GM21619 (cell line): ENCODE data around the gene MBL2.

Experiments used
- ATAC-seq: cut with Tn5 transposase; IDR thresholded peaks from one replicate; pipeline ENCODE4 v1.9.1; 2021; ENCODE audit not compliant: unreplicated experiment

MBL2 gene

DNA sequence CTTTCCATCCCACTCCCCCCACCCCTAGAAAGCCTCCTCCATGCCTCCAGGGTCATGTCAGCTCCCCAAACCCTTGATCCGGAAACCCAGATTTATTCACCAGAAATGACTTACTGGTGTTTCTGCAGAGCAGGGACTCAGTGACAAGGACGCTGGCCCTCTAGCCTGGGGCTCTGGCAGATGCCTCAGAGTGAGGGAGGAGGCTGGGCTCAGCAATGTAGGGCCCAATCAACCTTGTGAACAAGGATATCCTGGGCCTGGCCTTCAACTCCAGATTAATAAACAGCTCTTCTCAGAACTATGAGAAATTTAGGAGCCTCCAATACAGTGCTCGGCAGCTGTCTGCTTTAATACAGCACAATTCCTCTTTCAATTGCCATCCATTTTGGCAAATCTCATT lies at the start of gene MBL2:
Gene MBL2, minus strand, starts transcription at position 162 of the 400 bp plus-strand sequence. CDS start 1,149 bp downstream, outside the sequence.
- ATAC-seq: no peak

GRCh38 chr10:52820309-52820708 lies 47.7 kb upstream of the MBL2 start:
- no peak for ATAC-seq

- peak; percentile 97 for ATAC-seq
These were observed 45.4 kb upstream of the MBL2 start for GRCh38 chr10:52818019-52818418.

DNA sequence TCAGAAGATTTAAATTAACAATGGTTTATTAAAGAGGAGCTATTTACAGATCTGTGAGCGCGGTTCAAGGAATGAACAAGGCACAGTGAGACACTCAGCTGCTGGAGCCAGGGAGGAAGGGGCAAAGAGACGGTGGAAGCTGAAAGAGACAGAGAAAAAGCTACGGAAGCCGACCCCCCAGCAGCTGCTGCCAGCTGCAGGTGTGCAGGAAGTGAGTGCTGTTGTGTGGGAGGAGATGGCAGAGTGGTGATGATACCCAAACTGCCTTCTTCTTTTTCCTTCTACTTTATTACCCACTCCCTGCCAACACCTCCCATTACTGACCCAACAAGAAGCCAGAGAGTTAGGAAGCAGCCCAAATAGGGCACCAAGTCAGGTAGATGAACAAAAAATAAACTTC lies 41.9 kb upstream of the MBL2 start:
- no peak for ATAC-seq

GRCh38 chr10:52811776-52812175 lies 39.2 kb upstream of the MBL2 start:
- ATAC-seq: no peak

- no peak for ATAC-seq
These were observed 38.2 kb upstream of the MBL2 start for GRCh38 chr10:52810761-52811160.

DNA sequence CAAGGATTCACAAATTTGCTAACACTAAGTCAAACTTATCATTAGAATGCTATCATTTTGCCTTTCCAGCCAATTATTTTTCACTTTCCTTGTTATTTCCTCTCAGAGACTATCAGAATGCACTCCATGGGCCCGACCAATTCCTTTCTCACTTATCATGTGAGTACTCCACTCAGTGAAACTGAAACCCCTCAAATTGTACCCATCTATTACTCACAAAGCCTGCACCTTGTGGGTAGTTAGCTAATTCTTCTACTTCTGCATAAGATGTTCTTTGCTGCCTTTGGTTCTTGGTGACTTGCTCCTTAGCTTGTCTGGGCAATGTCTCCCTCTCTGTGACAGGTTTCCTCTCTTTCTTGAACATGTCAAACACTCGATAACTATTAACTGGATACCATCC lies 35.2 kb upstream of the MBL2 start:
- ATAC-seq: no peak

DNA sequence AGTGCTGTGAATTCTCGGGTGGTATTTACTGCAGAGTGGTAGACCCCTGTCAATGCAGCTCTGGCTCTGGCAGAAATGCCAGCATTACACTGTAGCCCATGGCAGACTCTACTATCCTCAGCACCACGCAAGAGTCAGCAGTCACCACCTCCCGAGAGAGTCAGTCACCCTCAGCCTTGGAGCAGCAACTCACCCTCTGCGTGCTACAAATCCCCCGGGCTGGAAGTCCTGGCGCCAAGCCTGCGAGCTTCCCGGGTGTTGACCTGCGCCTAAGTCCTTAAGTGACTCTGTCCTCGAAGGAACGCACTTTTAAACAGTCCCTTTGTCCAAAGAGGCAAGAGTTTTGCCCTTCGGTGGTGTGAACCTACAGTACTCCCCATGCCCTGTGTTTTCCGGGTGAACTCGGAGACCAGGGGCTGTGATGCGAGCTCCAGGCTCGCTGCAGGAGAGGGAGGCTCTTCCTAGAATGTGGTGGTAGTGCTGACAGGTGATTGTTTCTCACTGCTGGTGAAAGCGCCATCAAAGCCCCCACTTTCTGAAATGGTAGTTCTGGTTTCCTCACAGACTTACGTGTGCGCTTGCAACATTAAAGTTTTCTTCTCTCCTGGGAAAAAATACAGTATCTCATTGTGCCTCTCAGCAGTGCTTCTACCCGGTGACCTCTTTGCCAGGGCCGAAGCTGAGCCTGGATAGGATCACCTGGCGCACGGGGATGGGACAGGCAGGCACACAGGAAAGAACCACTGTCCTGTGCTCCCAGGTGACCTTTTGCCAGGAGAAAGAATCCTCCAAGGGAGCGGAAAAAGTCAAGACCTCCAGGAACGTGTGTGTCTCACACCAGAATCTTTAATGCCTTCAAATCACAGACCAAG lies 33.1 kb upstream of the MBL2 start:
- ATAC-seq: no peak

DNA sequence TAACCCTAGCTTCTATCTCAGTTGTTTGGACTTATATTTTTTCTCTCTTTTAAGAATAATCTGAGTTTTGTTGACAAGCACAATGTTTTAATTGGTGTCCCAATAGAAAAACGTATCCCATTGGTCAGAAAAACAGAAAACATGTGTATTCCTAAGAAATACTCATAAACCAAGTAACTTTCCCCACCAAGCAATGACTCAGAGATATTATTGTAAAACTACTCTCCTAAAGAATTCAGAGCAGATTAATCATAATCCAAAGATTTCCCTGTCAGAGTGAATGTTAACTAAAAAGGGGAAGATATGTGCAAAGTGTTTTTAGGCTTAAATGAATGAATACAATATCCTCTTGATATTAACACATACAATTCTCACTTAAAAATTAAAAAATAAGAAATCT lies 29.4 kb upstream of the MBL2 start:
- ATAC-seq: no peak

DNA sequence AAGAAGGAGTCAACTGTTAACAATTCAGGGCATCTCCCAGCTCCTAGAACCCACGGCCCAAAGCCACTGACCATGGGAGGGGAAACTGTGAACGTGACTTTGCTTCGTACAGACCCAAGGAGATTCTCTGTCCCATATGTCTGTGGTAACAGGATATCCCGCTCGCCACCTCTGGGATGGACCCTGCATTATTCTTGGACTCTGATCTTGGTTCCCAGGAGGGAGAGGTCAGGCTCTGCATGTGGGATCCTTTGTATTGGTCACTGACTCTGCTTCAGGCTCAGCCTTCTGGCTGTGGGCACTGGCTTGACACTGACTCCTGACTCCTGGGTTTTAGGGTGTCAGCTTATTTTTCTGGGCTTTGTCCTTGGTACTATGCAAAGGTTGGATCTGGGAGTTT lies 13.5 kb upstream of the MBL2 start:
- ATAC-seq: no peak

DNA sequence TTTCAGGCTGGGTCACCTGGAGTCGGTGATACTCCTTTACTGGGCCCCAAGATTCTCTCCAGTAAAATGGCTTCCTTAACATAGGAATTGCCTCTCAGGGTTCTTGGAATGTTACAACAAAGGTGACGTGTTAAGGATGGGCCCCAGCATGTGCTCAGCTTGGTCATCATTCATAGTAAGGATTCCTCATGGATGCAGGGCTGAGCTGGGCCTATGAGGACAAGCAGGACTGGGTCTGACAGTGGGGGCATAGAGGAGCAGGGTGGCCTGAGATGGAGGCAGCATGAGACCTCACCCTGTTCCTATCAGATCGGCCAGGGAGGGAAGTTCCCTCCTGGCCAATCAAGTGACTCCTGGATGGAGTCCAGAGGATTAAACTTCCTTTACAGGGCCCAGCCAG lies 12.8 kb upstream of the MBL2 start:
- ATAC-seq: no peak

GRCh38 chr10:52783726-52784125 lies 11.1 kb upstream of the MBL2 start:
- no peak for ATAC-seq

DNA sequence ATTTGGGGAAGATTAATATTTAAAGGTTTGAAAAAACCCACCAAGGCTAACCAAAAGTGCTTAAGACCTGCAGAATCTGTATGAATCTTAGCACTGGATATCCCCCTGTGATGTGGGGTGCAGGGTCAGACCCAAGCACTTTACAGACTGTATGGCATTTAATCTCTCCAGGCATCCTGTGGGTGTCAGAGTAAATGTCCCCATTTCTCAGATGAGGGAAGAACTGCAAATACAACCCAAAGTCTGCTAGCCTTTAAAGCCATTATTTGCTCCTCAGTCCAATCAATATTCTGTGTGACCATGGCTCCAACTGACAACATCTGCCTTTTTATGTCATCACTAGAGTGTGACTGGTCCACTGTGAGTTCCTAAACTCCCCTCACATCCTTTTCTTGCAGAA lies 10.0 kb upstream of the MBL2 start:
- no peak for ATAC-seq

DNA sequence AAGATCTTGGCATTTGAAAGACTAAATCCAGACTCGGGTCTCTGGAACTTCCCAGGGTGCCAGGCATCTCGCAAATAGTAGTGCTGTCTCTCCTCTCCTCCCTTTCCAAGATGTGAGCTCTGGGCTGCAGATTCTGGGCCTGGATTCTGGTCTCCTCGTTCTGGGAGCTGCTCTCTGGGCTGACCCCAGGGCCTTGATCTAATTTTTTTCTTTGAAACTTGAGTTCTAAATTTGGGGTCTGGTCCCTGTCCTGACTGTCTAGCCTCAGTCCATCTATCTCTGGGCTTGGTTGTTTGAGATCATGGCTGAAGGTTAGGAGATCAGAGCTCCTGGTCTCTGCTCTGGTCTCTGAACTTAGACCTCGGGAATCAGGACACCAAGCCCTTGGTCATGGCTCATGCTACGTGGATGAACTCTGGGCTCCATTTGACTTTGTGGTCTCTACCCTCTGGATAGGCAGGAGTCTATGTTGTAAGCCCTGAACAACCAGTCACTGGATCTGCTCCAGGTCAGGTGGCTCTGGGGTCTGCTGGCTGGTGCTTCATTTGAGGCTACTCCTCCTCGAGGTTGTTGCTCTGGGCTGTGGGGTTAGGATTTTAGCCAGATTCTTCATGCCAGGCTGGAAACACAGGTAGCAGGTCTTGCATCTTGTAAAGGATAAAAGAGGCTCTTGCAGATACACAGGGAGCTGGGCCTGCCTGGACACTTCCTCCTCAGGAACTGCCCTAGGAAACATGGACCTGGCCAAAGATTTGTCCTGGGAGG lies 8.0 kb upstream of the MBL2 start:
- peak; percentile 10 for ATAC-seq

DNA sequence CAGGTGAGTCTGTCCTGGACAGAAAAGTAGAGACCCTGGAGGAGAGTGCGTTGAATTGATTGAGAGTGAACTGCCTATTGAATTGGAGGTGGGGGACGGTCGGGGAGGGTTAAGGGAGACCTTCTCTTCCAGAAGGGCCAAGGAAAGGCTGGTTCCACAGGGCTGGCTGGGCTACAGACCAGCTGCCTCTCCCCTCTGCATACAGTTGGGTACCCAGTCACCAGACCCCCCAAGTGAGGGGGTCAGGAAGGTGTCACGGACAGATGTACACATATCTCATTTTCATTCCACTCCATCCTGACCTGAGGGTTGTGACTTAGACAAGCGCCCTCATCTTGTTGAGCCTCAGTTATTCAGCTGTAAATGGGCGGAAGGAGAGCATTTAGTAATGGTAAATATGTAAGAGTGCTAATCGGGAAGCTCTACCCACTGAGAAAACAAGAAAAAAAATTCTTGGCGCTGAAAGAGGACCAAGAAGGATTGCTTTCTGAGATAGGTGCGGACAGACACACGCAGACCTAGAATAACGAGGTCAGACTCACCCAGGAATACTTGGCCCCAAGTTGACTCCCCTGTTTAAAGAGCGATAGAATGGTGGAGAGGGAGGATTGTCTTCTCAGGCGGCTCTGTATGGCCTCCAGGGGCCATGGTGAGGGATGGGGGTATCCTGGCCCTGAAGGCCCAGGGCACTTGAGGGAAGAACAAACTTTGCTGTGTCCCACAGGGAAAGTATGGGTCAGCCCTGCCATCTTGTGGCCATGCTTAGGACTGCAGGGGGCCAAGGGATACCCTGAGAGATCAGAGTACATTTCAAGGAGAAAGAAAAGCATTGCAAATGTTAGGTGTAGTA lies 7.2 kb upstream of the MBL2 start:
- peak; percentile 89 for ATAC-seq

- no peak for ATAC-seq
These were observed 6.2 kb upstream of the MBL2 start for GRCh38 chr10:52778511-52779392.

DNA sequence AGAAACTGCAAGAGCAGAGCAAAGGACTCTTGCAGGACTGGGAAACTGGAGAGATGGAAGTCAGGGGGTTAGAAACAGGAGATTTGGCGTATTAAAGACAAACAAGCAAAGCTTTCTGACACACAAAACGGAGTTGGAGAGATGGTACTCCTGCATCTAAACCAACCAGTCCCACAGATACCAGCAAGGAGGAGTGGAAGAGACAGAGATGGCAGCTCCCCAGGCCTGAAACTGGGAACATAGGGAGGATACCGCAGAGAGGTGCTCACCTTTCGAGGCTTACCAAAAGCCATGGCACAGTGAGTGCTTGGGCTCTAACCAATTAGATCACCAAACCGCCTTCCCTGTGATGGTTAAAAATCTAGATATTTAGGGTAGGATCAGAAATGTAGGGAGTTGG lies 4.8 kb upstream of the MBL2 start:
- ATAC-seq: no peak

DNA sequence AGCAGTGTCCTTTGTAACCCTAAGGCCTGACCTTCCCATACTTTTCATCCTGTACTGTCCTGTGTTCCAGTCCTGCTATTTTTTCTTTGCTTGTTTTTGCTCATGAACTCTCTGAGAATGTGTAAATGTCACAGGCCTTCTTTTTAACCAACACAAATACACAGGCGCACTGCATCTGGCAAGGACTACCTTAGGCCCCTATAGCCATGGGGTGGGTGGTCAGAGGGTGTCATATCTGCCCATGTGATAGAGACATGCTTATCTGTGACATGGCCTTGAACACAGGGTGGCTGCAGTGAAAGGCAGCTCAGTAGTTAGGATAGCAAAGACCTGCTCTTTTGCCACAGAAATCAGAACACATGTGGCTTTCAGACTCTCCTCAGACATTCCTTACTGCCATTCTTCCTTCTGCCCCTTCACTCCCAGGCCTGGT lies 3.9 kb upstream of the MBL2 start:
- ATAC-seq: no peak

DNA sequence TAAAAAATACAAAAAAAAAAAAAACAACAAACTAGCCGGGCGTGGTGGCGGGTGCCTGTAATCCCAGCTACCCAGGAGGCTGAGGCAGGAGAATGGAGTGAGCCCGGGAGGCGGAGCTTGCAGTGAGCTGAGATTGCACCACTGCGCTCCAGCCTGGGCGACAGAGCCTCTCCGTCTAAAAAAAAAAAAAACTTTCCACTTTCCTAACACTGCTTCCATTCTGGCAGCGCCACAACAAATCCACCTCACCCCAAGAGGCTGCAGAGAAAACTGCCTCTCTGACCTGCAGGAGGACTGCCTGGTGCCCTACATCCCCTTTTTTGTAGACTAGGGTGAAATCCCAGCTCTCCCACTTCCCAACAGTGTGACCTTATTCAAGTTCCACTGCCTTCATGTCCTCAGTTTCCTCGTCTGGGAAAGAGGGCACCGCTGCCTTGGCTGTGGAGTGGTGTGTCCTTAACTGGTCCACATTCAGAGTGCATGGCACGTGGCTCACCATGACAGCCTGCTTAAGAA lies 2.6 kb upstream of the MBL2 start:
- ATAC-seq: no peak

DNA sequence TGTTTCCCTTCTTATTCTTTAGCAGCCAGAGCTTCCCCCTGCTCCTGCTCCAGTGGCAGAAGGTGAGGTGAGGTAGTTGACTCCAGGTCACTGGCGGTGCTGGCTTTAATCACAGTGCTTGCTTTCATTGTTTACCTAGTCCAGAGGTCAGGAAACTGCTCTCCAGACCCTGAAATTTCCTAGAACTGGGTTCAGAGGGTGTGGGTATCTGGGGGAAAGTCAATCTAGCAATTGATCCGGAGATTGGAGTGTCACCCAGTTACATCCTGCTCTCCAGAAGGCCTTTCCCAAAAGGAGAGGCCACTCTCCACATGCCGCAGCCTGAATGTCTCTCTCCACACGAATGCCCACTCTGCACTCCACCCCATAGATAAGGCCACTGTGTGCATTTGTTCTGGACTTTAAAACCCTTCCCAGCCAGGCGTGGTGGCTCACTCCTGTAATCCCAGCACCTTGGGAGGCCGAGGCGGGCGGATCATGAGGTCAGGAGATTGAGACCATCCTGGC lies 2.1 kb upstream of the MBL2 start:
- no peak for ATAC-seq
